GM23338 (cell line): ENCODE measurements around the gene ZNF557.

Experiments used
- CTCF ChIP-seq, 2 experiments: fragments of 200-600 bp in 1 of 2; sonication (generic) in 1 of 2; conservative IDR thresholded peaks; 2 replicates each; pipeline versions ENCODE4 v1.5.1 to v1.6.1; 2016 to 2017; ENCODE audit warnings: antibody characterized with exemption in 2 of 2, low read depth in 2 of 2, mild to moderate bottlenecking in 2 of 2, moderate library complexity in 1 of 2
- EZH2 ChIP-seq: fragments of 200-600 bp; sonication (generic); IDR thresholded peaks from one replicate; pipeline ENCODE4 v1.8.0; 2017; ENCODE audit warnings: antibody characterized with exemption, mild to moderate bottlenecking, low read depth; ENCODE audit not compliant: unreplicated experiment
- JUNB ChIP-seq: IDR thresholded peaks from one replicate; pipeline ENCODE4 v1.6.1; 2016; ENCODE audit warnings: antibody characterized with exemption; ENCODE audit not compliant: unreplicated experiment
- REST ChIP-seq: IDR thresholded peaks from one replicate; pipeline ENCODE4 v1.6.1; 2018; ENCODE audit warnings: antibody characterized with exemption; ENCODE audit not compliant: unreplicated experiment

GRCh38 chr19:7074705-7075282 is 5.3 kb downstream of the ZNF557 start:
- no peak for TF ChIP-seq CTCF (conservative IDR thresholded peaks at IDR 0.05; ENCODE audit: low read depth in 2 of 2)
- no peak for TF ChIP-seq EZH2
- TF ChIP-seq REST = no peak
- no peak for TF ChIP-seq JUNB
